C4-2B (cell line): Measurements from ENCODE around the gene SEPTIN2.

Experiments
- H3K27ac ChIP-seq: fragments of 450-650 bp; 2 replicates; pipeline ENCODE4 v1.5.1; 2017
- CTCF ChIP-seq: fragments of 450-650 bp; conservative IDR thresholded peaks from 2 replicates; pipeline ENCODE4 v1.5.1; 2017; ENCODE audit warnings: mild to moderate bottlenecking
- ZFX ChIP-seq: fragments of 450-650 bp; IDR thresholded peaks from 2 replicates; pipeline ENCODE4 v1.6.1; 2017

The SEPTIN2 gene

GRCh38 chr2:241309684-241310117, 6.0 kb upstream of the SEPTIN2 start:
- TF ChIP-seq ZFX (no peak), CTCF (no peak)
- no peak overlapping the region for H3K27ac ChIP-seq

GRCh38 chr2:241310917-241311566, 4.7 kb upstream of the SEPTIN2 start:
- TF ChIP-seq ZFX (no peak), CTCF (no peak)
- no peak overlapping the region for H3K27ac ChIP-seq

GRCh38 chr2:241312082-241312481, 3.6 kb upstream of the SEPTIN2 start:
- no peak overlapping the region for H3K27ac ChIP-seq

GRCh38 chr2:241313543-241314095, 2.1 kb upstream of the SEPTIN2 start:
- no peak for TF ChIP-seq ZFX
- no peak for TF ChIP-seq CTCF
- H3K27ac ChIP-seq = no peak overlapping the region

More at GRCh38 chr2:241312082-241312481, 3.6 kb upstream of the SEPTIN2 start:
- TF ChIP-seq CTCF (no peak), ZFX (no peak)

GRCh38 chr2:241314226-241315092, 1.3 kb upstream of the SEPTIN2 start:
- TF ChIP-seq CTCF (no peak), ZFX (peak; percentile 81)
- peak overlapping the region; percentile 94 for H3K27ac ChIP-seq

- peak within 1 kb of the TSS; percentile 94 for H3K27ac ChIP-seq
- TF ChIP-seq ZFX (no peak), CTCF (peak; percentile 70)
Measured at GRCh38 chr2:241315093-241315878, 439 bp upstream of the SEPTIN2 start, which contains the start of gene HDLBP. TSS of gene HDLBP (minus strand) at chr2:241315672. CDS start at chr2:241266869, 48,803 bp downstream.
